ENCODE measurements around the gene DNAJB14. TPM values are rescaled to one million over a fixed set of nuclear protein-coding genes. Genes with fewer than 3 reads are reported as not detected.

Gene DNAJB14
- total RNA-seq, 3 donors from 2014 or later, result 49.4 to 55.3 (median 54.2) TPM

GRCh38 chr4:99915449-99915848, 31.0 kb downstream of the DNAJB14 start:
- TF ChIP-seq, protein P1, sequence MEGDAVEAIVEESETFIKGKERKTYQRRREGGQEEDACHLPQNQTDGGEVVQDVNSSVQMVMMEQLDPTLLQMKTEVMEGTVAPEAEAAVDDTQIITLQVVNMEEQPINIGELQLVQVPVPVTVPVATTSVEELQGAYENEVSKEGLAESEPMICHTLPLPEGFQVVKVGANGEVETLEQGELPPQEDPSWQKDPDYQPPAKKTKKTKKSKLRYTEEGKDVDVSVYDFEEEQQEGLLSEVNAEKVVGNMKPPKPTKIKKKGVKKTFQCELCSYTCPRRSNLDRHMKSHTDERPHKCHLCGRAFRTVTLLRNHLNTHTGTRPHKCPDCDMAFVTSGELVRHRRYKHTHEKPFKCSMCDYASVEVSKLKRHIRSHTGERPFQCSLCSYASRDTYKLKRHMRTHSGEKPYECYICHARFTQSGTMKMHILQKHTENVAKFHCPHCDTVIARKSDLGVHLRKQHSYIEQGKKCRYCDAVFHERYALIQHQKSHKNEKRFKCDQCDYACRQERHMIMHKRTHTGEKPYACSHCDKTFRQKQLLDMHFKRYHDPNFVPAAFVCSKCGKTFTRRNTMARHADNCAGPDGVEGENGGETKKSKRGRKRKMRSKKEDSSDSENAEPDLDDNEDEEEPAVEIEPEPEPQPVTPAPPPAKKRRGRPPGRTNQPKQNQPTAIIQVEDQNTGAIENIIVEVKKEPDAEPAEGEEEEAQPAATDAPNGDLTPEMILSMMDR (IDR thresholded peaks at IDR 0.05), result no peak
- intact Hi-C loops (cut with DNase I, micrococcal nuclease), result no loop called here
- H3K9me3 ChIP-seq, result peaks cover 4% of the 10 kb centered on the region
- H3K4me3 ChIP-seq, result no peak overlapping the region
- no peaks in the 10 kb centered on the region for H3K36me3 ChIP-seq (ENCODE audit: low read depth)
- DNase-seq, result no peak
- peaks cover 6% of the 10 kb centered on the region for H3K4me1 ChIP-seq (ENCODE audit: low read depth)
- ATAC-seq, result no peak

GRCh38 chr4:99894998-99895397, 51.4 kb downstream of the DNAJB14 start:
- TF ChIP-seq, protein P1 (IDR thresholded peaks at IDR 0.05), result no peak
- intact Hi-C loops (cut with DNase I, micrococcal nuclease), result loop anchor here in 1 of 2 donors (10.0 kb wide), 2 partner anchors 50 to 80 kb away; partner anchors contain the start of genes DAPP1 and DNAJB14
- Histone ChIP-seq H3K36me3 (ENCODE audit: low read depth) (no peaks in the 10 kb centered on the region), H3K4me1 (ENCODE audit: low read depth) (peaks cover 12% of the 10 kb centered on the region), H3K4me3 (no peak overlapping the region), H3K9me3 (no peaks in the 10 kb centered on the region)
- ATAC-seq (no peak), DNase-seq (peak in 2 of 3 donors; percentile 8 to 32)

DNA sequence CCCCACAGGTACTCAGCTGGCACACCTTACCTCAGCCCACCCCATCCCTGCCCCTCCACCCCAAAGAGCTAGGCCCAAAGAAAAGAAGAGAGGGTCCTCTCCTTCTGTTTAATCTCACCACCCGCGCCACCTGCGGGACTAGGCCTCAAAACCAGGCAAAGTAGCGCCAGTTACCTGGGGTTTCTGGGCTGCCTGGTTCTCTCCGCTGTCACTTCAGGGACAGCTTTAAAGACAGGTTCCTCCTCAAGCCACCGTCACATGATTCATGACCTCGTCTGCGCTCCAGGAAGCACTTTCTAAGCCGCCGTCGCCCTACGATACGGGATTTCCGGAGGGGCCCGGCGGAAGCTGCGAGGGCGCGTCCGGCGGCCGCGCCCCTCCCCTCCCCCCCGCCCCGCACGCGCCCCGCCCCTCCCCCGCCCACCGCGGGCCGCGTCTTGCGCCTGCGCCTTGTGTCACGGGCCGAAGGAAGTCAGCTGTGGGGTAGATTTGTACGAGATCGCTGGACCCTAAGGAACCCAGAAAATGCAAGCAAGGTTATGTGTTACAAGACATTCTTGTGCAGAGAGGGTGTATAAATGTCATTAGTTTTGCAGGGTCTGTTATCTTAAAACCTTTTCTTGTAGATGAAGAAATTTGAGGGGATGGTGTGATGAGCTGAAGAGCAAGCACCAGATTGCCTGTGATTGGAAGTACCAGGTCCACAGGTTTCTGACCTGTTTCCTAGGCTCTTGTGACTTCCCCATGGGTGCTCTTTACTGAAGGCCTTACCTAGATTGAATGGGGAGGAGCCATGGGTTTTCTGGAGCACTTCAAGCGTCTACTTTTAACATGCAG, 52.0 kb downstream of the DNAJB14 start, which contains the start of gene LAMTOR3:
Gene LAMTOR3 (minus strand): TSS at position 267 of the 837 bp plus-strand sequence. CDS start 464 bp downstream, outside the sequence.
- peaks cover 12% of the 10 kb centered on the region for H3K4me1 ChIP-seq (ENCODE audit: low read depth)
- H3K36me3 ChIP-seq (ENCODE audit: low read depth), result no peaks in the 10 kb centered on the region
- TF ChIP-seq, protein P1 (IDR thresholded peaks at IDR 0.05), result no peak
- peak within 1 kb of the TSS; percentile 67 for H3K4me3 ChIP-seq
- no peaks in the 10 kb centered on the region for H3K9me3 ChIP-seq
- DNase-seq (peak; percentile 92 to 95 (median 94)), ATAC-seq (peak; percentile 100)
- intact Hi-C loops (cut with DNase I, micrococcal nuclease), result loop anchor here in 1 of 2 donors (10.0 kb wide), 2 partner anchors 50 to 80 kb away; partner anchors contain the start of genes DAPP1 and DNAJB14

- intact Hi-C loops (cut with DNase I, micrococcal nuclease), result loop anchor here in 1 of 2 donors (10.0 kb wide), 2 partner anchors 51 to 79 kb away; partner anchors contain the start of genes DAPP1 and DNAJB14
- Histone ChIP-seq H3K36me3 (ENCODE audit: low read depth) (no peaks in the 10 kb centered on the region), H3K4me1 (ENCODE audit: low read depth) (peaks cover 12% of the 10 kb centered on the region), H3K9me3 (no peaks in the 10 kb centered on the region), H3K4me3 (peak overlapping the region; percentile 67)
- no peak for DNase-seq
- TF ChIP-seq, protein P1 (IDR thresholded peaks at IDR 0.05), result no peak
- ATAC-seq, result peak; percentile 37
These were observed 52.6 kb downstream of the DNAJB14 start for GRCh38 chr4:99893839-99894160.

DNA sequence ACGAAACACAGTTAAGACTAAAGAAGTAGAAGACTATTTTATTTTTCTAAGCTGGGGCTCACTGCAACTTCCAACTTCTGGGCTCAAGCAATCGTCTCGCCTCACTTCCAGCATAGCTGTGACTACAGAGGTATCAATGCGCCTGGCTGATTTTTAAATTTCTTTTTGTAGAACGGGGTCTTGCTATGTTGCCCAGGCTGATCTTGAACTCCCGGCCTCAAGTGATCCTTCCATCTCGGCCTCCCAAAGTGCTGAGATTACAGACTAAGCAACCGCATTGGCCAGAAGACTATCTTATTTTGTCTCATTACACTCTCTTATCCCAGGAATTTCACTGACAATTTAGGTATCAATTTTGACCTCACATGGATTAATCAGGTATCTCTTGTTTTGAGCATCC, 53.4 kb downstream of the DNAJB14 start:
- no peaks in the 10 kb centered on the region for H3K36me3 ChIP-seq (ENCODE audit: low read depth)
- H3K4me1 ChIP-seq (ENCODE audit: low read depth), result peaks cover 12% of the 10 kb centered on the region
- no peak overlapping the region for H3K4me3 ChIP-seq
- no peaks in the 10 kb centered on the region for H3K9me3 ChIP-seq
- DNase-seq (no peak), ATAC-seq (no peak)
- TF ChIP-seq, protein P1 (IDR thresholded peaks at IDR 0.05), result no peak
- intact Hi-C loops (cut with DNase I, micrococcal nuclease), result loop anchor here in 1 of 2 donors (10.0 kb wide), 2 partner anchors 52 to 78 kb away; partner anchors contain the start of genes DAPP1 and DNAJB14

Measured in mucosa of descending colon (tissue), 3 donors.